ENCODE results near the gene PLK3. TPM values are rescaled to one million over a fixed set of nuclear protein-coding genes. Genes with fewer than 3 reads are reported as not detected.

The PLK3 gene
- total and polyA plus RNA-seq, 2 donors (not counting 3 experiments of a cell fraction or from before 2014, with no cell fraction given), result 55.0 to 66.7 TPM

- ChIA-PET POLR2A (interaction anchor here (0.5 to 7.3 kb wide), 5 partner anchors 14 to 91 kb away, joined by 3 to 97 read pairs (median 4); partner anchors contain the start of genes BTBD19, DYNLT4, PLK3 and RPS8), CTCF (interaction anchor here (0.8 to 7.1 kb wide), 3 partner anchors 13 to 188 kb away, joined by 3 to 57 read pairs (median 6); partner anchors contain the start of genes BTBD19 and PLK3)
- no peak for DNase-seq (ENCODE audit: low read depth, low spot score)
- BruUV-seq (replicated peaks), result no TSS peak
- Histone ChIP-seq H3K27me3 (ENCODE audit: control insufficient read depth in 2 of 2, insufficient read depth in 2 of 2, low read length in 2 of 2) (no peaks in the 10 kb centered on the region), H3K4me1 (ENCODE audit: control insufficient read depth, extremely low read depth, insufficient read depth, low read length) (peaks cover 10% of the 10 kb centered on the region), H3K9me1 (replicated peaks; ENCODE audit: control insufficient read depth, extremely low read depth, insufficient read depth, low read length) (no peaks in the 10 kb centered on the region), H2AFZ (ENCODE audit: low read depth, low read length) (no peak overlapping the region), H3K36me3 (ENCODE audit: control insufficient read depth in 2 of 2, extremely low read depth in 1 of 2, insufficient read depth in 2 of 2, low read length in 2 of 2) (no peaks in the 10 kb centered on the region), H4K20me1 (replicated peaks; ENCODE audit: control insufficient read depth, extremely low read depth, insufficient read depth, low read length) (no peaks in the 10 kb centered on the region), H3K4me2 (ENCODE audit: insufficient read depth, low read length) (no peak overlapping the region), H3K27ac (ENCODE audit: insufficient read depth, low read depth, low read length) (no peak overlapping the region), H3K9me3 (replicated peaks; ENCODE audit: control insufficient read depth, insufficient read depth, low read length) (no peaks in the 10 kb centered on the region), H3K4me3 (replicated peaks in 1 of 3; ENCODE audit: insufficient read depth in 1 of 3, low read depth in 1 of 3, low read length in 3 of 3) (no peak overlapping the region), H3K79me2 (ENCODE audit: control insufficient read depth, insufficient read depth, low read length) (no peaks in the 10 kb centered on the region), H3K9ac (replicated peaks; ENCODE audit: extremely low read depth, insufficient read depth, low read length) (no peak overlapping the region)
- TF ChIP-seq FOS (IDR thresholded peaks at IDR 0.05; ENCODE audit: borderline replicate concordance, insufficient read depth, low read length) (no peak), EZH2 (IDR thresholded peaks at IDR 0.05; ENCODE audit: borderline replicate concordance, low read depth, low read length, severe bottlenecking) (no peak), JUN (IDR thresholded peaks at IDR 0.05; ENCODE audit: borderline replicate concordance, insufficient read depth, insufficient read length, low read depth) (no peak), POLR2A (IDR thresholded peaks at IDR 0.05; ENCODE audit: low read depth, low read length) (no peak), CTCF (IDR thresholded peaks at IDR 0.05; ENCODE audit: extremely low read depth in 1 of 2, insufficient read depth in 1 of 2, low read depth in 1 of 2, low read length in 2 of 2) (no peak), GATA2 (IDR thresholded peaks at IDR 0.05; ENCODE audit: insufficient read depth, insufficient read length, low read depth, low read length) (no peak), MYC (IDR thresholded peaks at IDR 0.05; ENCODE audit: low read depth, low read length) (no peak), POLR2AphosphoS5 (IDR thresholded peaks at IDR 0.05; ENCODE audit: insufficient read depth, low read depth, low read length) (no peak), MAX (IDR thresholded peaks at IDR 0.05; ENCODE audit: insufficient read depth, insufficient read length) (no peak)
- no peak for FAIRE-seq
- dilution Hi-C loops (cut with MboI; ENCODE audit: extremely low pct_ligation_motif_present, low sequenced_read_pairs), result no loop called here
- intact Hi-C loops (cut with micrococcal nuclease), result no loop called here
Observed at GRCh38 chr1:44822131-44822701, 22.0 kb downstream of the PLK3 start.
